ENCODE measurements around the gene HARS1. TPM values are rescaled to one million over a fixed set of nuclear protein-coding genes. Genes with fewer than 3 reads are reported as not detected.

The HARS1 gene
- total RNA-seq, 3 donors from 2014 or later (not counting 1 experiment from before 2014, with no cell fraction given) = 62.4 to 73.8 (median 68.3) TPM

- peaks cover 20% of the 10 kb centered on the region for H3K4me1 ChIP-seq (ENCODE audit: control insufficient read depth, insufficient read depth, low read length)
- intact Hi-C loops (cut with micrococcal nuclease) = no loop called here
Observed at GRCh38 chr5:140633501-140633900, 57.7 kb downstream of the HARS1 start.

DNA sequence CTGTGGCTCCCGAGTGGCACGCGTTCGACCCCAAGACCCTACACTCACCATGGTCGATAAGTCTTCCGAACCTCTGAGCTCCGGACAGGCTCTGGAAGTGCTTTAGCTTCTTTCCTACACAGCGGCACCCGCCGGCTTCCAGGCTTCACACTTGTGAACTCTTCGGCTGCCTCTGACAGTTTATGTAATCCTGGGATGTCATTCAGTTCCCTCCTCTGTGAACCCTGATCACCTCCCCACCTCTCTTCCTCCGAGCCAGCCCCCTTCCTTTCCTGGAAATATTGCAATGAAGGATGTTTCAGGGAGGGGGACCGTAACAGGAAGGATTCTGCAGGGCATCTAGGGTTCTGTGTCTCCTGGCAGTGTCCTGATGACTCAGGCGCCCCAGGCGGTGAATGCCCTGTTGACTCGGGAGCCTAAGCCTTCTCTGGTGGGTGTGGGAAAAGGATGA, 58.1 kb downstream of the HARS1 start, which contains the start of gene CD14:
CD14 (minus strand) TSS at position 155 of the 451 bp plus-strand sequence; CDS start at position 51, 104 bp downstream.
- Histone ChIP-seq H3K4me3 (ENCODE audit: low read length) (peak within 1 kb of the TSS; percentile 61), H3K4me1 (ENCODE audit: control insufficient read depth, insufficient read depth, low read length) (peaks cover 18% of the 10 kb centered on the region), H3K36me3 (ENCODE audit: control insufficient read depth, insufficient read depth, low read length) (no peaks in the 10 kb centered on the region), H3K27ac (ENCODE audit: low read length) (peak within 1 kb of the TSS; percentile 41), H3K27me3 (ENCODE audit: control insufficient read depth, insufficient read depth, low read length) (peaks cover 4% of the 10 kb centered on the region), H3K9me3 (ENCODE audit: control insufficient read depth, insufficient read depth, low read length) (no peaks in the 10 kb centered on the region)
- Mint-ChIP-seq H3K27me3 (ENCODE audit: low read depth in 2 of 2) (peaks cover 10 to 15% of the 10 kb centered on the region in 2 donors), H3K36me3 (no peaks in the 10 kb centered on the region), H3K4me3 (peak within 1 kb of the TSS; percentile 91), H3K9me3 (no peaks in the 10 kb centered on the region), H3K27ac (peak within 1 kb of the TSS in 1 of 2 donors; percentile 72), H3K4me1 (peaks cover 14 to 26% of the 10 kb centered on the region in 2 donors)
- WGBS (ENCODE audit: insufficient coverage) = 8% methylated on average over 12 of the region's 16 CpGs
- peak in 1 of 2 donors; percentile 35 for DNase-seq
- intact Hi-C loops (cut with micrococcal nuclease) = no loop called here
- TF ChIP-seq, protein P1, sequence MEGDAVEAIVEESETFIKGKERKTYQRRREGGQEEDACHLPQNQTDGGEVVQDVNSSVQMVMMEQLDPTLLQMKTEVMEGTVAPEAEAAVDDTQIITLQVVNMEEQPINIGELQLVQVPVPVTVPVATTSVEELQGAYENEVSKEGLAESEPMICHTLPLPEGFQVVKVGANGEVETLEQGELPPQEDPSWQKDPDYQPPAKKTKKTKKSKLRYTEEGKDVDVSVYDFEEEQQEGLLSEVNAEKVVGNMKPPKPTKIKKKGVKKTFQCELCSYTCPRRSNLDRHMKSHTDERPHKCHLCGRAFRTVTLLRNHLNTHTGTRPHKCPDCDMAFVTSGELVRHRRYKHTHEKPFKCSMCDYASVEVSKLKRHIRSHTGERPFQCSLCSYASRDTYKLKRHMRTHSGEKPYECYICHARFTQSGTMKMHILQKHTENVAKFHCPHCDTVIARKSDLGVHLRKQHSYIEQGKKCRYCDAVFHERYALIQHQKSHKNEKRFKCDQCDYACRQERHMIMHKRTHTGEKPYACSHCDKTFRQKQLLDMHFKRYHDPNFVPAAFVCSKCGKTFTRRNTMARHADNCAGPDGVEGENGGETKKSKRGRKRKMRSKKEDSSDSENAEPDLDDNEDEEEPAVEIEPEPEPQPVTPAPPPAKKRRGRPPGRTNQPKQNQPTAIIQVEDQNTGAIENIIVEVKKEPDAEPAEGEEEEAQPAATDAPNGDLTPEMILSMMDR (IDR thresholded peaks at IDR 0.05) = no peak
- peak in 1 of 3 donors; percentile 29 for ATAC-seq

More at GRCh38 chr5:140633501-140633900, 57.7 kb downstream of the HARS1 start:
- Mint-ChIP-seq H3K27me3 (ENCODE audit: low read depth in 2 of 2) (peaks cover 6 to 10% of the 10 kb centered on the region in 2 donors), H3K9me3 (no peaks in the 10 kb centered on the region), H3K4me1 (peaks cover 14 to 28% of the 10 kb centered on the region in 2 donors), H3K36me3 (no peaks in the 10 kb centered on the region), H3K4me3 (peak overlapping the region; percentile 91), H3K27ac (peak overlapping the region in 1 of 2 donors; percentile 72)
- H3K27me3 ChIP-seq (ENCODE audit: control insufficient read depth, insufficient read depth, low read length) = peaks cover 4% of the 10 kb centered on the region
- ATAC-seq (no peak), DNase-seq (no peak)
- no peaks in the 10 kb centered on the region for H3K36me3 ChIP-seq (ENCODE audit: control insufficient read depth, insufficient read depth, low read length)
- no peak overlapping the region for H3K4me3 ChIP-seq (ENCODE audit: low read length)
- no peaks in the 10 kb centered on the region for H3K9me3 ChIP-seq (ENCODE audit: control insufficient read depth, insufficient read depth, low read length)
- TF ChIP-seq, protein P1 (IDR thresholded peaks at IDR 0.05) = no peak
- no CpG with 5 or more reads among the region's 2 CpGs for WGBS (ENCODE audit: insufficient coverage)
- H3K27ac ChIP-seq (ENCODE audit: low read length) = no peak overlapping the region

DNA sequence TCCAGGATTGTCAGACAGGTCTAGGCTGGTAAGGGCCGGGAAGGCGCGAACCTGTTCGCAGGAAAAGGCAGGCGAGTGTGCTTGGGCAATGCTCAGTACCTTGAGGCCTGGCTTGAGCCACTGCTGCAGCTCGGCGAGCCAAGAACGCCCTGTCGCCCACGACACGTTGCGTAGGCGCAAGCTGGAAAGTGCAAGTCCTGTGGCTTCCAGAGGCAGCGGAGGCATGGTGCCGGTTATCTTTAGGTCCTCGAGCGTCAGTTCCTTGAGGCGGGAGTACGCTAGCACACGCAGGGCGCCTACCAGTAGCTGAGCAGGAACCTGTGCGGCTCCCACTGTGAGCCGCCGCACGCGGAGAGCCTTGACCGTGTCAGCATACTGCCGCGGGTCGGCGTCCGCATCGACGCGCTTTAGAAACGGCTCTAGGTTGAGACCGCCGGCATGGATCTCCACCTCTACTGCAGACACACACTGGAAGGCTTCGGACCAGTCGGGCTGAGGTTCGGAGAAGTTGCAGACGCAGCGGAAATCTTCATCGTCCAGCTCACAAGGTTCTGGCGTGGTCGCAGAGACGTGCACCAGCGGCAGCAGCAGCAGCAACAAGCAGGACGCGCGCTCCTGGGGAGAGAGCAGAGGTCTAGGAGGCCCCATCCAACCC, 58.7 kb downstream of the HARS1 start:
- intact Hi-C loops (cut with micrococcal nuclease) = no loop called here
- Mint-ChIP-seq H3K27me3 (ENCODE audit: low read depth in 2 of 2) (peaks cover 11 to 20% of the 10 kb centered on the region in 2 donors), H3K4me3 (peak overlapping the region; percentile 91), H3K4me1 (peaks cover 14 to 26% of the 10 kb centered on the region in 2 donors), H3K27ac (peak overlapping the region in 1 of 2 donors; percentile 72), H3K9me3 (no peaks in the 10 kb centered on the region), H3K36me3 (no peaks in the 10 kb centered on the region)
- peaks cover 18% of the 10 kb centered on the region for H3K4me1 ChIP-seq (ENCODE audit: control insufficient read depth, insufficient read depth, low read length)
- peak; percentile 74 to 85 (median 78) for ATAC-seq
- peaks cover 4% of the 10 kb centered on the region for H3K27me3 ChIP-seq (ENCODE audit: control insufficient read depth, insufficient read depth, low read length)
- DNase-seq = peak in 1 of 2 donors; percentile 75
- no peaks in the 10 kb centered on the region for H3K36me3 ChIP-seq (ENCODE audit: control insufficient read depth, insufficient read depth, low read length)
- H3K9me3 ChIP-seq (ENCODE audit: control insufficient read depth, insufficient read depth, low read length) = no peaks in the 10 kb centered on the region
- 2% methylated on average over 51 of the region's 51 CpGs for WGBS (ENCODE audit: insufficient coverage)
- peak overlapping the region; percentile 41 for H3K27ac ChIP-seq (ENCODE audit: low read length)
- H3K4me3 ChIP-seq (ENCODE audit: low read length) = peak overlapping the region; percentile 61
- TF ChIP-seq, protein P1 (IDR thresholded peaks at IDR 0.05) = no peak
